ENCODE measurements around the gene ACOX1. TPM values are rescaled to one million over a fixed set of nuclear protein-coding genes. Genes with fewer than 3 reads are reported as not detected.

ACOX1 gene
- total and polyA plus RNA-seq, 2 of the 13 experiments (the other 11 are each of a cell fraction or from before 2014, with no cell fraction given) = 86.4 to 120 TPM

DNA sequence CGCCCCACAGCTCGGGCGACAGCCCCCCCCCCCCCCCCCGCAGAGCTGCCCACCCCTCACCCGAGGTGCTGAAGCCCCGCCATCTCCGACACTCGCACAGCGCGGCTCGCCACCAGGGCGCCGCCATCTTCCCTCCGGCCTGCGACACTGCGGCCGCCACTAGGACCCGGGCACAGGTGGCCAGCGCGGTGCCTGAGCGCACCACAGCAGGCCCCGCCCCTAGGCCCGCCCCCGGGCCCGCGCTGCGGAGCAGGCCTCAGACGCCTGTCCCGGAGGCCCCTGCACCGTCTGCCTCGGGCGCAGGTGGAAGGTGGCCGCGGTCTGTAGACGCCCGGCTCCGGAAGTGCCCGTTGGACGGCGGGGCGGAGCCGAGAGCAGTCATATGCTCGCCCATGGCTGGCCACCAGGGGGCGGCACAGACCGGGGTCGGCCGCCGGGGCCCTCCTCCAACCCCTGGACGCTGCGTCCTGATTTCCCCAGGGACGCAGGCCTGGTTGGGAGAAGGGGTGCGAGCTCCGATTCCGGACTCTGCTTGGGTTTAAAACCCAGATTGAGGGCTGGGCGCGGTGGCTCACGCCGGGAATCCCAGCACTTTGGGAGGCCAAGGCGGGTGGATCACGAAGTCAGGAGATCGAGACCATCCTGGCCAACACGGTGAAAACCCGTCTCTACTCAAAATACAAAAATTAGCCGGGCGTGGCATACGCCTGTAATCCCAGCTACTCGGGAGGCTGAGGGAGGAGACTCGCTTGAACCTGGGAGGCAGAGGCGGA lies 74.0 kb downstream of the ACOX1 start, which contains the start of gene MRPL38 (continued):
- TF ChIP-seq ZBTB3 (CRISPR knock-in tag; IDR thresholded peaks at IDR 0.05; ENCODE audit: borderline replicate concordance, low read depth) (peak; percentile 91; the same call in 1 of the 2 replicates), ARNT2 (CRISPR knock-in tag; IDR thresholded peaks at IDR 0.05; ENCODE audit: low read depth) (peak; percentile 94), ZSCAN31 (CRISPR knock-in tag; IDR thresholded peaks at IDR 0.05; ENCODE audit: low read depth) (peak; percentile 98), ZNF24 (IDR thresholded peaks at IDR 0.05) (0 out of 2 replicates have a peak, but pooled peaks have one; percentile 66), PAWR (CRISPR knock-in tag; IDR thresholded peaks at IDR 0.05; ENCODE audit: borderline replicate concordance) (peak; percentile 33; the same call in 1 of the 2 replicates), RAD51 (IDR thresholded peaks at IDR 0.05; ENCODE audit: borderline replicate concordance) (no peak), MAF1 (CRISPR knock-in tag; IDR thresholded peaks at IDR 0.05; ENCODE audit: borderline replicate concordance) (peak; percentile 86; the same call in 1 of the 2 replicates), SIN3A (IDR thresholded peaks at IDR 0.05; ENCODE audit: borderline replicate concordance, low read depth, low read length) (peak; percentile 88), ZNF777 (CRISPR knock-in tag; IDR thresholded peaks at IDR 0.05) (peak; percentile 99), ZNF773 (CRISPR knock-in tag; IDR thresholded peaks at IDR 0.05; ENCODE audit: borderline replicate concordance) (0 out of 2 replicates have a peak, but pooled peaks have one; percentile 20), ELF1 (CRISPR knock-in tag; IDR thresholded peaks at IDR 0.05) (peak; percentile 97), ZNF138 (CRISPR knock-in tag; IDR thresholded peaks at IDR 0.05; ENCODE audit: low read depth) (peak; percentile 14; the same call in 1 of the 2 replicates)
- TF ChIP-seq, protein P1, sequence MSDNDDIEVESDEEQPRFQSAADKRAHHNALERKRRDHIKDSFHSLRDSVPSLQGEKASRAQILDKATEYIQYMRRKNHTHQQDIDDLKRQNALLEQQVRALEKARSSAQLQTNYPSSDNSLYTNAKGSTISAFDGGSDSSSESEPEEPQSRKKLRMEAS (IDR thresholded peaks at IDR 0.05) = peak; percentile 95
- TF ChIP-seq, protein P2, sequence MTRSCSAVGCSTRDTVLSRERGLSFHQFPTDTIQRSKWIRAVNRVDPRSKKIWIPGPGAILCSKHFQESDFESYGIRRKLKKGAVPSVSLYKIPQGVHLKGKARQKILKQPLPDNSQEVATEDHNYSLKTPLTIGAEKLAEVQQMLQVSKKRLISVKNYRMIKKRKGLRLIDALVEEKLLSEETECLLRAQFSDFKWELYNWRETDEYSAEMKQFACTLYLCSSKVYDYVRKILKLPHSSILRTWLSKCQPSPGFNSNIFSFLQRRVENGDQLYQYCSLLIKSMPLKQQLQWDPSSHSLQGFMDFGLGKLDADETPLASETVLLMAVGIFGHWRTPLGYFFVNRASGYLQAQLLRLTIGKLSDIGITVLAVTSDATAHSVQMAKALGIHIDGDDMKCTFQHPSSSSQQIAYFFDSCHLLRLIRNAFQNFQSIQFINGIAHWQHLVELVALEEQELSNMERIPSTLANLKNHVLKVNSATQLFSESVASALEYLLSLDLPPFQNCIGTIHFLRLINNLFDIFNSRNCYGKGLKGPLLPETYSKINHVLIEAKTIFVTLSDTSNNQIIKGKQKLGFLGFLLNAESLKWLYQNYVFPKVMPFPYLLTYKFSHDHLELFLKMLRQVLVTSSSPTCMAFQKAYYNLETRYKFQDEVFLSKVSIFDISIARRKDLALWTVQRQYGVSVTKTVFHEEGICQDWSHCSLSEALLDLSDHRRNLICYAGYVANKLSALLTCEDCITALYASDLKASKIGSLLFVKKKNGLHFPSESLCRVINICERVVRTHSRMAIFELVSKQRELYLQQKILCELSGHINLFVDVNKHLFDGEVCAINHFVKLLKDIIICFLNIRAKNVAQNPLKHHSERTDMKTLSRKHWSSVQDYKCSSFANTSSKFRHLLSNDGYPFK (CRISPR knock-in tag; IDR thresholded peaks at IDR 0.05; ENCODE audit: borderline replicate concordance) = peak; percentile 96
- TF ChIP-seq, protein P3, sequence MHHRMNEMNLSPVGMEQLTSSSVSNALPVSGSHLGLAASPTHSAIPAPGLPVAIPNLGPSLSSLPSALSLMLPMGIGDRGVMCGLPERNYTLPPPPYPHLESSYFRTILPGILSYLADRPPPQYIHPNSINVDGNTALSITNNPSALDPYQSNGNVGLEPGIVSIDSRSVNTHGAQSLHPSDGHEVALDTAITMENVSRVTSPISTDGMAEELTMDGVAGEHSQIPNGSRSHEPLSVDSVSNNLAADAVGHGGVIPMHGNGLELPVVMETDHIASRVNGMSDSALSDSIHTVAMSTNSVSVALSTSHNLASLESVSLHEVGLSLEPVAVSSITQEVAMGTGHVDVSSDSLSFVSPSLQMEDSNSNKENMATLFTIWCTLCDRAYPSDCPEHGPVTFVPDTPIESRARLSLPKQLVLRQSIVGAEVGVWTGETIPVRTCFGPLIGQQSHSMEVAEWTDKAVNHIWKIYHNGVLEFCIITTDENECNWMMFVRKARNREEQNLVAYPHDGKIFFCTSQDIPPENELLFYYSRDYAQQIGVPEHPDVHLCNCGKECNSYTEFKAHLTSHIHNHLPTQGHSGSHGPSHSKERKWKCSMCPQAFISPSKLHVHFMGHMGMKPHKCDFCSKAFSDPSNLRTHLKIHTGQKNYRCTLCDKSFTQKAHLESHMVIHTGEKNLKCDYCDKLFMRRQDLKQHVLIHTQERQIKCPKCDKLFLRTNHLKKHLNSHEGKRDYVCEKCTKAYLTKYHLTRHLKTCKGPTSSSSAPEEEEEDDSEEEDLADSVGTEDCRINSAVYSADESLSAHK (CRISPR knock-in tag; IDR thresholded peaks at IDR 0.05; ENCODE audit: borderline replicate concordance) = peak; percentile 87; the same call in 1 of the 2 replicates
- TF ChIP-seq, protein P4, sequence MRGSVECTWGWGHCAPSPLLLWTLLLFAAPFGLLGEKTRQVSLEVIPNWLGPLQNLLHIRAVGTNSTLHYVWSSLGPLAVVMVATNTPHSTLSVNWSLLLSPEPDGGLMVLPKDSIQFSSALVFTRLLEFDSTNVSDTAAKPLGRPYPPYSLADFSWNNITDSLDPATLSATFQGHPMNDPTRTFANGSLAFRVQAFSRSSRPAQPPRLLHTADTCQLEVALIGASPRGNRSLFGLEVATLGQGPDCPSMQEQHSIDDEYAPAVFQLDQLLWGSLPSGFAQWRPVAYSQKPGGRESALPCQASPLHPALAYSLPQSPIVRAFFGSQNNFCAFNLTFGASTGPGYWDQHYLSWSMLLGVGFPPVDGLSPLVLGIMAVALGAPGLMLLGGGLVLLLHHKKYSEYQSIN (CRISPR knock-in tag; IDR thresholded peaks at IDR 0.05; ENCODE audit: borderline replicate concordance) = no peak
- TF ChIP-seq, protein P5, sequence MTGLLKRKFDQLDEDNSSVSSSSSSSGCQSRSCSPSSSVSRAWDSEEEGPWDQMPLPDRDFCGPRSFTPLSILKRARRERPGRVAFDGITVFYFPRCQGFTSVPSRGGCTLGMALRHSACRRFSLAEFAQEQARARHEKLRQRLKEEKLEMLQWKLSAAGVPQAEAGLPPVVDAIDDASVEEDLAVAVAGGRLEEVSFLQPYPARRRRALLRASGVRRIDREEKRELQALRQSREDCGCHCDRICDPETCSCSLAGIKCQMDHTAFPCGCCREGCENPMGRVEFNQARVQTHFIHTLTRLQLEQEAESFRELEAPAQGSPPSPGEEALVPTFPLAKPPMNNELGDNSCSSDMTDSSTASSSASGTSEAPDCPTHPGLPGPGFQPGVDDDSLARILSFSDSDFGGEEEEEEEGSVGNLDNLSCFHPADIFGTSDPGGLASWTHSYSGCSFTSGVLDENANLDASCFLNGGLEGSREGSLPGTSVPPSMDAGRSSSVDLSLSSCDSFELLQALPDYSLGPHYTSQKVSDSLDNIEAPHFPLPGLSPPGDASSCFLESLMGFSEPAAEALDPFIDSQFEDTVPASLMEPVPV (CRISPR knock-in tag; IDR thresholded peaks at IDR 0.05) = peak; percentile 97; the same call in 1 of the 2 replicates
- TF ChIP-seq, protein P6, sequence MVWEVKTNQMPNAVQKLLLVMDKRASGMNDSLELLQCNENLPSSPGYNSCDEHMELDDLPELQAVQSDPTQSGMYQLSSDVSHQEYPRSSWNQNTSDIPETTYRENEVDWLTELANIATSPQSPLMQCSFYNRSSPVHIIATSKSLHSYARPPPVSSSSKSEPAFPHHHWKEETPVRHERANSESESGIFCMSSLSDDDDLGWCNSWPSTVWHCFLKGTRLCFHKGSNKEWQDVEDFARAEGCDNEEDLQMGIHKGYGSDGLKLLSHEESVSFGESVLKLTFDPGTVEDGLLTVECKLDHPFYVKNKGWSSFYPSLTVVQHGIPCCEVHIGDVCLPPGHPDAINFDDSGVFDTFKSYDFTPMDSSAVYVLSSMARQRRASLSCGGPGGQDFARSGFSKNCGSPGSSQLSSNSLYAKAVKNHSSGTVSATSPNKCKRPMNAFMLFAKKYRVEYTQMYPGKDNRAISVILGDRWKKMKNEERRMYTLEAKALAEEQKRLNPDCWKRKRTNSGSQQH (CRISPR knock-in tag; IDR thresholded peaks at IDR 0.05; ENCODE audit: low read depth) = peak; percentile 58; the same call in 1 of the 2 replicates
